ENCODE data around the gene USP22.

- TF ChIP-seq TAF1 (IDR thresholded peaks at IDR 0.05; ENCODE audit: borderline replicate concordance, low read depth, low read length): no peak
- no peak for TF ChIP-seq POLR2A (IDR thresholded peaks at IDR 0.05; ENCODE audit: low read depth, low read length)
Observed at GRCh38 chr17:21090902-21091618, 48.2 kb upstream of the USP22 start.

All from GM12892 (cell line).